Measurements from ENCODE around the gene RGL3. TPM values are rescaled to one million over a fixed set of nuclear protein-coding genes. Genes with fewer than 3 reads are reported as not detected.
A peak's percentile ranks its signal among the peaks of the same experiment; 100 is the strongest.
"Not testable (repeated sequence)": the region's sequence is repeated elsewhere in the genome, so short reads cannot be mapped to it uniquely, and the experiment has no call there.

The RGL3 gene
- total RNA-seq, 1 donor from 2014 or later = 0.70 TPM

DNA sequence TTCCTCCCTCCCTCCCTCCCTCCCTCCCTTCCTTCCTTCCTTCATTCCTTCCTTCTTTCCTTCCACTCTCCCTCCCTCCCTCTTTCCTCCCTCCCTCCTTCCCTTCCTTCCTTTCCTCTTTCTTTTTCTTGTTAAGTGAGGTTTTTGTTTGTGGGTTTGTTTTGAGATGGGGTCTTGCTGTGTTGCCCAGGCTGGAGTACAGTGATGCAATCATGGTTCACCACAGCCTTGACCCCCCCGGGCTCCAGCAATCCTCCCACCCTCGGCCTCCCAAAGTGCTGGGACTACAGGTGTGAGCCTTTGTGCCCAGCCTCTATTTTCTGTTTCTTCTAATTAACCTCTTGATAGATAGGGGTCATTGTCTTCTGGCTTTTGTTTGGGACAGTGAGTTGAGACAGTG lies 42.3 kb upstream of the RGL3 start:
- no peak overlapping the region for H3K27ac Mint-ChIP-seq (ENCODE audit: unreplicated experiment)
- TF ChIP-seq, protein P1, sequence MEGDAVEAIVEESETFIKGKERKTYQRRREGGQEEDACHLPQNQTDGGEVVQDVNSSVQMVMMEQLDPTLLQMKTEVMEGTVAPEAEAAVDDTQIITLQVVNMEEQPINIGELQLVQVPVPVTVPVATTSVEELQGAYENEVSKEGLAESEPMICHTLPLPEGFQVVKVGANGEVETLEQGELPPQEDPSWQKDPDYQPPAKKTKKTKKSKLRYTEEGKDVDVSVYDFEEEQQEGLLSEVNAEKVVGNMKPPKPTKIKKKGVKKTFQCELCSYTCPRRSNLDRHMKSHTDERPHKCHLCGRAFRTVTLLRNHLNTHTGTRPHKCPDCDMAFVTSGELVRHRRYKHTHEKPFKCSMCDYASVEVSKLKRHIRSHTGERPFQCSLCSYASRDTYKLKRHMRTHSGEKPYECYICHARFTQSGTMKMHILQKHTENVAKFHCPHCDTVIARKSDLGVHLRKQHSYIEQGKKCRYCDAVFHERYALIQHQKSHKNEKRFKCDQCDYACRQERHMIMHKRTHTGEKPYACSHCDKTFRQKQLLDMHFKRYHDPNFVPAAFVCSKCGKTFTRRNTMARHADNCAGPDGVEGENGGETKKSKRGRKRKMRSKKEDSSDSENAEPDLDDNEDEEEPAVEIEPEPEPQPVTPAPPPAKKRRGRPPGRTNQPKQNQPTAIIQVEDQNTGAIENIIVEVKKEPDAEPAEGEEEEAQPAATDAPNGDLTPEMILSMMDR (IDR thresholded peaks at IDR 0.05) = no peak
- no peaks in the 10 kb centered on the region for H3K36me3 Mint-ChIP-seq (ENCODE audit: low read depth)
- H3K9me3 Mint-ChIP-seq (ENCODE audit: low read depth) = no peaks in the 10 kb centered on the region
- H3K4me3 Mint-ChIP-seq (ENCODE audit: unreplicated experiment) = no peak overlapping the region
- no peak for DNase-seq (ENCODE audit: low spot score)
- no peaks in the 10 kb centered on the region for H3K4me1 Mint-ChIP-seq (ENCODE audit: low read depth)
- H3K27me3 Mint-ChIP-seq (ENCODE audit: low read depth) = peaks cover 4% of the 10 kb centered on the region

DNA sequence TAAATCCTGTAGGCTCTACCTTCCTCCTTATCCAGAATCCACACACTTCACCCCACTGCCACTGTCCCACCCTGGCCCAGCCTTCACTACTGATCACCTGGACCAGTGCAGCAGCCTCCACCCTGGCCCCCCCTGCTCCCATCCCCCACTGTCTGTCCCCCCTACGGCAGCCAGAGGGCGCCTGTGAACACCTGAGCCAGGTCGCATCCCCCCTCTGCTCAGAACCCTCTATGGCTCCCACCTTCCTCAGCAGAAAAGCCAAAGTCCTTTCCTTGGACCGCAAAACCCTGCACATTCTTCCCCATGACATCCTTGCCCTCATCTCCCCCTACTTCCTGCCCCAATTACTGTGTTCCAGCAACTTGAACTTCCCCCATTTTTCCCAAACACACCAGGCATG lies 41.1 kb upstream of the RGL3 start:
- Mint-ChIP-seq H3K27ac (ENCODE audit: unreplicated experiment) (no peak overlapping the region), H3K4me1 (ENCODE audit: low read depth) (no peaks in the 10 kb centered on the region), H3K9me3 (ENCODE audit: low read depth) (no peaks in the 10 kb centered on the region), H3K27me3 (ENCODE audit: low read depth) (peaks cover 4% of the 10 kb centered on the region), H3K36me3 (ENCODE audit: low read depth) (no peaks in the 10 kb centered on the region), H3K4me3 (ENCODE audit: unreplicated experiment) (no peak overlapping the region)
- TF ChIP-seq, protein P1 (IDR thresholded peaks at IDR 0.05) = peak; percentile 58
- DNase-seq (ENCODE audit: low spot score) = no peak

DNA sequence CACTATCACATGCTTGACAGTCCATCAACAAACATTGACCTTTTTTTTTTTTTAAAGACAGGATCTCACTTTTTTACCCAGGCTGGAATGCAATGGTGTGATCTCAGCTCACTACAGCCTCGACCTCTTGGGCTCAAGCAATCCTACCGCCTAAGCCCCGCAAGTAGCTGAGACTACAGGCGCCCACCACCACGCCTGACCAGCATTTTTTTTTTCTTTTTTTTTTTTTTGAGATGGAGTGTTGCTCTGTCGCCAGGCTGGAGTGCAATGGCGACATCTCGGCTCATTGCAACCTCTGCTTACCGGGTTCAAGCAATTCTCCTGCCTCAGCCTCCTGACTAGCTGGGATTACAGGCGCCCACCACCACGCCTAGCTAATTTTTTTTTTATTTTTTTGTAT lies 39.8 kb upstream of the RGL3 start:
- H3K36me3 Mint-ChIP-seq (ENCODE audit: low read depth); H3K27ac Mint-ChIP-seq (ENCODE audit: unreplicated experiment); DNase-seq (ENCODE audit: low spot score); H3K9me3 Mint-ChIP-seq (ENCODE audit: low read depth); H3K27me3 Mint-ChIP-seq (ENCODE audit: low read depth); H3K4me1 Mint-ChIP-seq (ENCODE audit: low read depth); H3K4me3 Mint-ChIP-seq (ENCODE audit: unreplicated experiment): not testable (repeated sequence)

DNA sequence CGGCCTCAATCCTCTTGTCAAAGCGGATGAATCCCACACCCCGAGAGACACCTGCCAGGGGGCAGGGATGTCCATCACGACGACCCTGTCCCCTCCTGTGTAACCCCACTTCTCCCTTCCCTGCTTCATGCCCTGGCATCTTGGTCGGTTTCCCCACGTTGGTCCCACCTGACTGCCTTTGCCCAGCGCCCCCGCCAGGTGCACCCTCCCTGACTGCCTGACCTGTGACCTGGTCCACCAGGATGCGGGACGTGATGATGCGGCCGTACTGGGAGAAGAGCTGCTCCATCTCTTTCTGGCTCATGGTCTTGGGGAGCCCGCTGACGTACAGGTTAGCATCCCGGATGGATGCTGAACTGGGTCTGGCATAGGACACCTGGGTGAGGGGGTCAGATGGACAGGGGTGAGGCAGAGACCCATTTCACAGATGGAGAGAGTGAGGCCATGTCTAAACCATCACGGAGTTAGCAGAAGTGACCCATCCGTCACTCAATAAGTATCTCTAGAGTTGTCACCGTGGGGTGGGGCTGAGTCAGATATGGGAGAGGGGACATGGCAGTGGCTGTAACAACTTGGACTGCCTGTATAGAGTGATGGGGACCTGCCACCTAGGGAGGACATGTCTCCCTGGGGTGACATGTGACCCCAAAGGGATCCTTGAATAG lies 39.3 kb upstream of the RGL3 start:
- no peak for DNase-seq (ENCODE audit: low spot score)
- no peaks in the 10 kb centered on the region for H3K4me1 Mint-ChIP-seq (ENCODE audit: low read depth)
- no peaks in the 10 kb centered on the region for H3K36me3 Mint-ChIP-seq (ENCODE audit: low read depth)
- no peaks in the 10 kb centered on the region for H3K9me3 Mint-ChIP-seq (ENCODE audit: low read depth)
- H3K27me3 Mint-ChIP-seq (ENCODE audit: low read depth) = peaks cover 4% of the 10 kb centered on the region
- no peak overlapping the region for H3K27ac Mint-ChIP-seq (ENCODE audit: unreplicated experiment)
- TF ChIP-seq, protein P1 (IDR thresholded peaks at IDR 0.05) = no peak
- H3K4me3 Mint-ChIP-seq (ENCODE audit: unreplicated experiment) = no peak overlapping the region

DNA sequence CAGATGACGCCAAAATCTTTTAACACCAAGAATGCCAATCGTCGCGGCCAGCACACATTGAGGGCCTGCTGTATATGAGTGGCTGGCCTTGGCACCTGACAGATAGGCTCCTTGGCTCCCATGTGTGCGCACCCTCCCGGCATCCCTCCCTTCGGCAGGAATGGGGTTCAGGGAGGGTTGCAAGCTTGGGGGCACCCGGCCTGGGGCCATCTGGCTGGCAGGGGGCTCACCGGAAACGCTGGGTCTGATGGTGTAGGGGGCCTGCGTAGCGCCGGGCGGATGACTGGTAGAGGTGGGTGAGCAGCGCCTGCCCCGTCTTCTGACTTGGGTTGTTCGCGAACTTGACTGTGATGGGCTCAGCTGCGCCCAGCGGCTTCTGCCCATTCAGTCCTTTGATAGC lies 38.7 kb upstream of the RGL3 start:
- H3K4me3 Mint-ChIP-seq (ENCODE audit: unreplicated experiment) = no peak overlapping the region
- DNase-seq (ENCODE audit: low spot score) = no peak
- TF ChIP-seq, protein P1 (IDR thresholded peaks at IDR 0.05) = no peak
- H3K4me1 Mint-ChIP-seq (ENCODE audit: low read depth) = no peaks in the 10 kb centered on the region
- H3K9me3 Mint-ChIP-seq (ENCODE audit: low read depth) = no peaks in the 10 kb centered on the region
- H3K27me3 Mint-ChIP-seq (ENCODE audit: low read depth) = peaks cover 4% of the 10 kb centered on the region
- no peaks in the 10 kb centered on the region for H3K36me3 Mint-ChIP-seq (ENCODE audit: low read depth)
- no peak overlapping the region for H3K27ac Mint-ChIP-seq (ENCODE audit: unreplicated experiment)

DNA sequence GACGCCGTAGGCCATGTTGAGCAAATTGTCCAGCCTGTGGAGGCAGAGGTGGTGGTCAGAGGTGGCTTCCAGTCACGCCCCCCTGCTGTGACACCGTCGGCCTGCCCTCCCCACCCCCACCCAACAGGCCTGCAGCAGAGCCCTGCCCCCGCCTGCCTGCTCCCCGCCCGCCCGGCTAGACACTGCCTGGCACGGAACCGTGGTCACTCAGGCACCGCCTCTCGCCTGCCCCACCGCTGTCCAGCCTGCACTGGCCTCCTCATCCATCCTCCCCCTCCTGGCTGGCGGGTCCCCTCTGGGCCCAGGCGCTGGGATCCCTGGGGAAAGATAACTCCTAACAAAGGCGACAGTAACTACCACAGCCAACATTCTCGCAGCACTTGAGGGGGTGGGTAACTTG lies 38.0 kb upstream of the RGL3 start:
- Mint-ChIP-seq H3K36me3 (ENCODE audit: low read depth) (no peaks in the 10 kb centered on the region), H3K9me3 (ENCODE audit: low read depth) (no peaks in the 10 kb centered on the region), H3K4me1 (ENCODE audit: low read depth) (peaks cover 4% of the 10 kb centered on the region), H3K4me3 (ENCODE audit: unreplicated experiment) (no peak overlapping the region), H3K27me3 (ENCODE audit: low read depth) (peaks cover 4% of the 10 kb centered on the region), H3K27ac (ENCODE audit: unreplicated experiment) (no peak overlapping the region)
- TF ChIP-seq, protein P1 (IDR thresholded peaks at IDR 0.05) = no peak
- DNase-seq (ENCODE audit: low spot score) = no peak
